Stimulated activated naive CD8-positive, alpha-beta T cell treated with anti-CD3 and anti-CD28 coated beads, Interleukin-15, amount 100 ng/mL, for 72 hours (primary cell): ENCODE measurements around the gene HRCT1.
"Not testable (repeated sequence)": the region's sequence is repeated elsewhere in the genome, so short reads cannot be mapped to it uniquely, and the experiment has no call there.

Experiments
- ATAC-seq: fragments of 150-1000 bp; cut with Tn5 transposase; 2 replicates; pipeline ENCODE4 v1.10.0; 2021; ENCODE audit warnings: mild to moderate bottlenecking, moderate library complexity
- DNase-seq, 2 donors: peaks; one replicate each; pipeline ENCODE4 v3.0.0; 2021 to 2022
- H3K27ac Mint-ChIP-seq, 2 donors: one replicate each; pipeline ENCODE4 v1.8.0; 2022; ENCODE audit warnings: mild to moderate bottlenecking in 2 of 2, mixed read lengths in 2 of 2, moderate library complexity in 2 of 2
- H3K27me3 Mint-ChIP-seq: one replicate; pipeline ENCODE4 v1.8.0; 2022; ENCODE audit warnings: mixed read lengths
- H3K4me1 Mint-ChIP-seq: one replicate; pipeline ENCODE4 v1.8.0; 2022; ENCODE audit warnings: mild to moderate bottlenecking, mixed read lengths
- H3K4me3 Mint-ChIP-seq, 2 donors: one replicate each; pipeline ENCODE4 v1.8.0; 2022; ENCODE audit warnings: mild to moderate bottlenecking in 2 of 2, mixed read lengths in 2 of 2, moderate library complexity in 1 of 2
- H3K9me3 Mint-ChIP-seq, 2 donors: one replicate each; pipeline ENCODE4 v1.8.0; 2022; ENCODE audit warnings: mixed read lengths in 2 of 2

HRCT1 gene

DNA sequence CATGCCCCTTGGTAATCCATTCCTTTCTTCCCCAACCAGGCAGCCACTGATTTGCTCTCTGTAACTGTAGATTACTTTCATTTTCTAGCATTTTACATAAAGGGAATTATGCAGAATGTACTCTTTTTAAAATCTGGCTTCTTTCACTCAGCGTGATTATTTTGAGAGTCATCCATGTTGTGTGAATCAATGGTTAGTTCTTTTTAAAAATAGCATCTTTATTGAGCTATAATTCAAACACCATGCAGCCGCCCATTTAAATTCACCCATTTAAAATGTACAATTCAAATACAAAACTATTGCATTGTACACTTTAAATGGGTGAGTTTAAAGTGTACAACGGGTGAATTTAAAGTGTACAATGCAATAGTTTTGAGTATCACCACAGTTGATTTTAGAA is 33.5 kb upstream of the HRCT1 start:
- no peak overlapping the region for H3K27ac Mint-ChIP-seq
- H3K4me3 Mint-ChIP-seq = no peak overlapping the region
- no peak for DNase-seq
- no peak for ATAC-seq
- no peaks in the 10 kb centered on the region for H3K4me1 Mint-ChIP-seq
- H3K9me3 Mint-ChIP-seq = peaks cover 4 to 6% of the 10 kb centered on the region in 2 donors
- H3K27me3 Mint-ChIP-seq = peaks cover 6% of the 10 kb centered on the region

GRCh38 chr9:35882263-35882848 is 23.6 kb upstream of the HRCT1 start:
- no peaks in the 10 kb centered on the region for H3K4me1 Mint-ChIP-seq
- H3K27me3 Mint-ChIP-seq = no peaks in the 10 kb centered on the region
- DNase-seq (peak; percentile 64 to 68), ATAC-seq (peak; percentile 67)
- H3K9me3 Mint-ChIP-seq = peaks cover 6% of the 10 kb centered on the region in 2 donors
- no peak overlapping the region for H3K4me3 Mint-ChIP-seq
- no peak overlapping the region for H3K27ac Mint-ChIP-seq

- no peaks in the 10 kb centered on the region for H3K27me3 Mint-ChIP-seq
- H3K4me1 Mint-ChIP-seq = no peaks in the 10 kb centered on the region
- no peak overlapping the region for H3K4me3 Mint-ChIP-seq
- no peaks in the 10 kb centered on the region for H3K9me3 Mint-ChIP-seq
- no peak for DNase-seq
- no peak for ATAC-seq
- H3K27ac Mint-ChIP-seq = no peak overlapping the region
Observed at GRCh38 chr9:35882996-35883395, 23.0 kb upstream of the HRCT1 start.

DNA sequence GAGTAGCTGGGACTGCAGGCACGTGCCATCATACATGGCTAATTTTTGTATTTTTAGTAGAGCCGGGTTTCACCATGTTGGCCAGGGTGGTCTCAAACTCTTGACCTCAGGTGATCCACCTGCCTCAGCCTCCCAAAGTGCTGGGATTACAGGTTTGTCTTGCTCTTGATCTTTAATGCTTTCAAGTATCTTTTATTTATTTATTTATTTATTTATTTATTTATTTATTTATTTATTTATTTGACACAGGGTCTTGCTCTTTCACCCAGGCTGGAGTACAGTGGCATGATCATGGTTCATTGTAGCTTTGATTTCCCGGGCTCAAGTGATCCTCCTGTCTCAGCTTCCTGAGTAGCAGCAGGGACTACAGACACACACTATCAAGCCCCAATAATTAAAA is 21.1 kb upstream of the HRCT1 start:
- not testable (repeated sequence) for DNase-seq, H3K4me1 Mint-ChIP-seq, H3K4me3 Mint-ChIP-seq, H3K9me3 Mint-ChIP-seq, ATAC-seq, H3K27me3 Mint-ChIP-seq
- H3K27ac Mint-ChIP-seq = peak overlapping the region in 1 of 2 donors; percentile 48

- DNase-seq = no peak
- no peak overlapping the region for H3K27ac Mint-ChIP-seq
- no peak for ATAC-seq
- peaks cover 18% of the 10 kb centered on the region for H3K27me3 Mint-ChIP-seq
- no peaks in the 10 kb centered on the region for H3K4me1 Mint-ChIP-seq
- H3K9me3 Mint-ChIP-seq = no peaks in the 10 kb centered on the region
- H3K4me3 Mint-ChIP-seq = no peak overlapping the region
Observed at GRCh38 chr9:35891646-35892045, 14.4 kb upstream of the HRCT1 start.

DNA sequence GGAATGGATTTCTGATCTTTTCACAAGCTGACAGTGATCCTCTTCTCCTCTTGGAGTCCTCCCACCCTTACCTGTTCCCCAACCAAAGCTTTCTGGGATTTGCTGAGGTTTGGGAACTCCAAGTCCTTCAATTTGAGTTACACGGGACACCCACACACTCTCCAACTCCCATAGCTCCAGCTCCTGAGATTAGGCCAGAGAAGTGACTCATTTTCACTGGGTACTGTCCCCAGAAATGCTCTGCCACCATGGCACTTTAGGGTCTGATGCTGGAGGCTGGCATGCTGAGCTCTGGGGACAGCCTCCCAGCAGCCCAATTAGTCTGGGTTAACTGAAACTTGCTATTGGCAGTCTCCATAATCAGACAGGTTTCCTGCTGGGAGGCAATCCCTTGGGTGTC is 14.0 kb upstream of the HRCT1 start:
- no peak overlapping the region for H3K27ac Mint-ChIP-seq
- no peaks in the 10 kb centered on the region for H3K9me3 Mint-ChIP-seq
- H3K4me1 Mint-ChIP-seq = no peaks in the 10 kb centered on the region
- ATAC-seq (no peak), DNase-seq (no peak)
- peaks cover 18% of the 10 kb centered on the region for H3K27me3 Mint-ChIP-seq
- H3K4me3 Mint-ChIP-seq = no peak overlapping the region

- Mint-ChIP-seq H3K4me1 (no peaks in the 10 kb centered on the region), H3K27ac (no peak overlapping the region), H3K4me3 (no peak overlapping the region), H3K9me3 (no peaks in the 10 kb centered on the region), H3K27me3 (peaks cover 9% of the 10 kb centered on the region)
- ATAC-seq (no peak), DNase-seq (no peak)
Observed at GRCh38 chr9:35896570-35896969, 9.4 kb upstream of the HRCT1 start.

- not testable (repeated sequence) for DNase-seq, H3K27ac Mint-ChIP-seq, H3K9me3 Mint-ChIP-seq, H3K27me3 Mint-ChIP-seq, ATAC-seq, H3K4me1 Mint-ChIP-seq, H3K4me3 Mint-ChIP-seq
Observed at GRCh38 chr9:35897376-35898099, 8.5 kb upstream of the HRCT1 start.

DNA sequence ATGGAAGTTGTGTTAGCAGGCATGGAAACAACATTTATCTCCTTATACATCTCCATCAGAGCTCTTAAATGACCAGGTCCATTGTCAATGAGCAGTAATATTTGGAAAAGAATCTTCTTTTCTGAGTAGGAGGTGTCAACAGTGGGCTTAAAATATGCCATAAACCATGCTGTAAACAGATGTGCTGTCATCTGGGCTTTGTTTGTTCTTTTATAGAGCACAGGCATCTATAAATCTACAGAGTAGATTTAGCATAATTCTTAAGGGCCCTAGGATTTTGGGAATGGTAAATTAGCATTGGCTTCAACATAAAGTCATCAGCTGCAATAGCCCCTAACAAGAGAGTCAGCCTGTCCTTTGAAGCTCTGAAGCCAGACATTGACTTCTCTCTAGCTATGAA is 7.7 kb upstream of the HRCT1 start:
- Mint-ChIP-seq H3K4me3 (no peak overlapping the region), H3K9me3 (no peaks in the 10 kb centered on the region), H3K27me3 (no peaks in the 10 kb centered on the region)

GRCh38 chr9:35899021-35899420 is 7.0 kb upstream of the HRCT1 start:
- Mint-ChIP-seq H3K4me3 (no peak overlapping the region), H3K4me1 (peaks cover 7% of the 10 kb centered on the region), H3K27ac (no peak overlapping the region), H3K9me3 (no peaks in the 10 kb centered on the region), H3K27me3 (no peaks in the 10 kb centered on the region)
- ATAC-seq = no peak
- DNase-seq = no peak

More for the DNA sequence above, 7.7 kb upstream of the HRCT1 start:
- DNase-seq (no peak), ATAC-seq (no peak)
- H3K27ac Mint-ChIP-seq = no peak overlapping the region
- peaks cover 7% of the 10 kb centered on the region for H3K4me1 Mint-ChIP-seq

DNA sequence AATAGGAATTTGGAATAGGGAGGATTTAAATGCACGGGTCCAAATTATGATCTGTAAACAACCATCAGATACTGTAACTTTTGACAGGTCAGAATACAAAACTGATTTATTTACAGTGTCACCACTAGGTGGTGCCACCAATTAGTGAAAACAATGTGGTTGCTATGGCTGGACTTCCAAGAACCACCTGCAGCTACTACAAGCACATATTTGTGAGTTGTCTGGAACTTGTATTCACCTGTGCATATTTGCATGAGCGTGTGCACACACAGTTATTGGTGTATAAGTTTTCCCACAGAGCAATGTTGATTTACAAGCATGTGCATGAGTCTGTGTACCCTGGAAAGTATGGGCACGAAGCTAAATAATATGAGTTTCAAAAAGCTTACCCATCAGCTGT is 3.0 kb upstream of the HRCT1 start:
- Mint-ChIP-seq H3K4me3 (no peak overlapping the region), H3K9me3 (no peaks in the 10 kb centered on the region), H3K27ac (no peak overlapping the region), H3K4me1 (peaks cover 35% of the 10 kb centered on the region), H3K27me3 (no peaks in the 10 kb centered on the region)
- ATAC-seq (peak; percentile 66), DNase-seq (no peak)

- H3K27ac Mint-ChIP-seq = no peak overlapping the region
- DNase-seq (no peak), ATAC-seq (no peak)
- peaks cover 48% of the 10 kb centered on the region for H3K4me1 Mint-ChIP-seq
- no peak overlapping the region for H3K4me3 Mint-ChIP-seq
- H3K27me3 Mint-ChIP-seq = no peaks in the 10 kb centered on the region
- H3K9me3 Mint-ChIP-seq = no peaks in the 10 kb centered on the region
Observed at GRCh38 chr9:35904338-35904737, 1.7 kb upstream of the HRCT1 start.

- Mint-ChIP-seq H3K4me1 (peaks cover 55% of the 10 kb centered on the region), H3K27ac (no peak overlapping the region), H3K4me3 (no peak overlapping the region), H3K9me3 (no peaks in the 10 kb centered on the region), H3K27me3 (no peaks in the 10 kb centered on the region)
- ATAC-seq = peak; percentile 22
- no peak for DNase-seq
Observed at GRCh38 chr9:35905051-35905781, 786 bp upstream of the HRCT1 start.

GRCh38 chr9:35906923-35907699 is 1.1 kb downstream of the HRCT1 start:
- H3K27ac Mint-ChIP-seq = peak overlapping the region in 1 of 2 donors; percentile 50
- no peaks in the 10 kb centered on the region for H3K27me3 Mint-ChIP-seq
- peaks cover 73% of the 10 kb centered on the region for H3K4me1 Mint-ChIP-seq
- no peak for ATAC-seq
- no peak for DNase-seq
- H3K4me3 Mint-ChIP-seq = no peak overlapping the region
- no peaks in the 10 kb centered on the region for H3K9me3 Mint-ChIP-seq

DNA sequence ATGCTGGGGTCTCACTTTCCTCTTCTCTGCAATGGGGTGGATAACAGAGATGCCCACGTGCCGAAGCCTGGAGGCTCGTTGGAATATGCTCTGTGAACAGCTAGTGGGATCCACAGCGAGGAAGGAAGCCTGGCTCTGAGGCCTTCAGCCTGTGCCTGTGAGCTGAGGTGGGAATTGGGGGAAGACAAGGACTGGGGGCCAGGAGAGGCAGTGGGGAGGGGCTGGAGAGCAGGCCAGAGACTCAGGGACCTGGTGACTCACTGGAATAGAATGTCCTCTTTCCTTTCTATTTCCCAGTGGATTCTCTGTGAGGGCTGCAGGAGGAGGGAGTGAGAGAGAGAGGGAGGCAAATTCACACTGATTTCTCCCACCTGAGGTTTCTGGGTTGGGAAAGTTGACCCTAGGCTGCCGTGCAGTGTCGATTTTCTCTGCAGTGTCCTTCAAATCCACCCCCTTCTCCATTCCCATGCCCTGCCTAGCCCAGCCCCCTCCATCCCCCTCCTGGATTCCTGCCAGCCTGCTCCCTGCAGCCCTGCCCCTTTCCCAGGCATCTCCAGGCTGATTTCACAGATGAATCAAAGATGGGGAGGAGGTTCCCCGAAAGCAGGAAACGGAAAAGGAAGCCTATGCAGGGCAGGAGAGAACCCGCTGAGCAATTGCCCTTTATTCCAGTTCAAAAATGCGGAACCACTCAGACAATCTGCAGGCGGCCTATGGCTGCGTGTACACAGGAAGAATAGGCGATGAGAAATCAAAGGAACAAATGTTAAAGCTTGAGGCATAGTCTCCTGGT is 1.9 kb downstream of the HRCT1 start:
- Mint-ChIP-seq H3K4me1 (peaks cover 70% of the 10 kb centered on the region), H3K9me3 (no peaks in the 10 kb centered on the region), H3K27me3 (no peaks in the 10 kb centered on the region), H3K4me3 (no peak overlapping the region), H3K27ac (peak overlapping the region in 1 of 2 donors; percentile 50)
- DNase-seq (no peak), ATAC-seq (no peak)
